Stomach (tissue), 9 donors: ENCODE results near the gene ARHGAP10. TPM values are rescaled to one million over a fixed set of nuclear protein-coding genes. Genes with fewer than 3 reads are reported as not detected.
A peak's percentile ranks its signal among the peaks of the same experiment; 100 is the strongest.

Experiments used
- DNase-seq, 2 donors: peaks; one replicate each; pipeline versions ENCODE4 v3.0.0 to v3.0.0-alpha.2; 2013 to 2019
- H3K27ac ChIP-seq, 5 donors: fragments of 200-600 bp in 4 of 5; sonication (generic) in 4 of 5; one replicate each; pipeline ENCODE4 v1.5.1; 2013 to 2019; ENCODE audit warnings: mild to moderate bottlenecking in 1 of 5, moderate library complexity in 1 of 5
- H3K27me3 ChIP-seq, 3 donors: fragments of 200-600 bp; sonication (generic); one replicate each; pipeline ENCODE4 v1.5.1; 2017 to 2019; ENCODE audit warnings: mixed run types in 1 of 3
- H3K36me3 ChIP-seq, 4 donors: fragments of 200-600 bp; sonication (generic); 1 replicate in 3 of 4; 2 replicates in 1 of 4; pipeline ENCODE4 v1.5.1; 2016 to 2019
- H3K4me1 ChIP-seq, 4 donors: fragments of 200-600 bp; sonication (generic); one replicate each; pipeline ENCODE4 v1.5.1; 2016 to 2019
- H3K4me3 ChIP-seq, 4 donors: fragments of 200-600 bp; sonication (generic) in 3 of 4; one replicate each; pipeline ENCODE4 v1.5.1; 2016 to 2019; ENCODE audit warnings: mild to moderate bottlenecking in 1 of 4
- H3K9me3 ChIP-seq, 4 donors: fragments of 200-600 bp; sonication (generic); one replicate each; pipeline ENCODE4 v1.5.1; 2016 to 2019
- CTCF ChIP-seq, 7 experiments: fragments of 450-650 bp in 4 of 7; fragments of 200-600 bp in 3 of 7; sonication (generic) in 3 of 7; IDR thresholded peaks; one replicate each; pipeline ENCODE4 v1.5.1; 2016 to 2019; ENCODE audit warnings: antibody characterized with exemption in 7 of 7, control low read depth in 2 of 7, mild to moderate bottlenecking in 1 of 7
- EP300 ChIP-seq: sonication (generic); formaldehyde crosslinking; IDR thresholded peaks from one replicate; pipeline ENCODE4 v1.6.1; 2017; ENCODE audit warnings: antibody characterized with exemption
- POLR2A ChIP-seq, 4 donors: fragments of 450-650 bp; IDR thresholded peaks; one replicate each; pipeline ENCODE4 v1.6.1; 2016; ENCODE audit warnings: antibody characterized with exemption in 4 of 4, control low read depth in 2 of 4, mild to moderate bottlenecking in 1 of 4, moderate library complexity in 1 of 4
- POLR2AphosphoS5 ChIP-seq, 3 donors: sonication (generic); formaldehyde crosslinking; IDR thresholded peaks; one replicate each; pipeline ENCODE4 v1.6.1; 2016; ENCODE audit warnings: antibody characterized with exemption in 3 of 3
- WGBS, 5 donors: extraction: QIAGEN DNeasy Blood & Tissue Kit in 3 of 5; methylation state at CpG; one replicate each; pipeline versions ENCODE4 v1.1.5 to v1.1.7; 2013 to 2018; 5-methylcytosine and 5-hydroxymethylcytosine counted together
- intact Hi-C: fragments of 100-400 bp; cut with DNase I; formaldehyde crosslinking; loops from one replicate; pipeline ENCODE4 v1.15.1; 2023; ENCODE audit warnings: low total_unique reads
- polyA plus RNA-seq, 3 donors: library from polyadenylated mRNA; stranded (reverse); fragments of 200-250 nt; gene quantifications; one replicate each; pipeline ENCODE4 v1.2.3, GENCODE V29; 2013
- total RNA-seq, 5 donors: library from RNA; depleted of rRNA; stranded (reverse); fragments of >200 nt; gene quantifications; one replicate each; pipeline versions ENCODE4 v1.1.0 to v1.2.3, GENCODE V29; 2014 to 2016
- donor health status: healthy with polysubstance abuse.
- donor health status: Bipolar disorder and iron deficiency.
- donor health status: healthy.

The ARHGAP10 gene
- total and polyA plus RNA-seq, 8 donors: 18.1 to 117 (median 43.9) TPM

GRCh38 chr4:147714575-147715401 lies 17.1 kb upstream of the ARHGAP10 start:
- peak in 1 of 3 donors; percentile 18 for TF ChIP-seq POLR2AphosphoS5 (IDR thresholded peaks at IDR 0.05)
- TF ChIP-seq POLR2A (IDR thresholded peaks at IDR 0.05): no peak
- H3K27ac ChIP-seq: no peak overlapping the region
- H3K36me3 ChIP-seq: no peaks in the 10 kb centered on the region
- no peak overlapping the region for H3K4me3 ChIP-seq
- intact Hi-C loops: loop anchor here (10.0 kb wide), 1 partner anchor 60 kb away; no protein-coding TSS in a partner anchor
- H3K4me1 ChIP-seq: peaks cover 0 to 11% (median 3%) of the 10 kb centered on the region in 4 donors
- no peak for DNase-seq
- 89 to 94% (median 92%) methylated on average over 8 of the region's 8 CpGs for whole genome bisulfite sequencing, 5 donors
- no peaks in the 10 kb centered on the region for H3K9me3 ChIP-seq
- H3K27me3 ChIP-seq: no peaks in the 10 kb centered on the region

GRCh38 chr4:147717878-147718277 lies 14.0 kb upstream of the ARHGAP10 start:
- no peak overlapping the region for H3K4me3 ChIP-seq
- no peaks in the 10 kb centered on the region for H3K36me3 ChIP-seq
- TF ChIP-seq EP300 (no peak), CTCF (IDR thresholded peaks at IDR 0.05) (no peak), POLR2AphosphoS5 (IDR thresholded peaks at IDR 0.05) (no peak), POLR2A (IDR thresholded peaks at IDR 0.05) (no peak)
- WGBS, 5 donors: 56 to 83% (median 72%) methylated on average over 1 of the region's 1 CpG
- H3K9me3 ChIP-seq: no peaks in the 10 kb centered on the region
- H3K4me1 ChIP-seq: peaks cover 0 to 14% (median 5%) of the 10 kb centered on the region in 4 donors
- DNase-seq: no peak
- no peak overlapping the region for H3K27ac ChIP-seq
- intact Hi-C loops: loop anchor here (10.0 kb wide), 1 partner anchor 57 kb away; no protein-coding TSS in a partner anchor
- no peaks in the 10 kb centered on the region for H3K27me3 ChIP-seq

- intact Hi-C loops: no loop called here
- peak; percentile 34 to 52 for DNase-seq
- H3K27me3 ChIP-seq: no peaks in the 10 kb centered on the region
- no peaks in the 10 kb centered on the region for H3K9me3 ChIP-seq
- no peak for TF ChIP-seq POLR2A (IDR thresholded peaks at IDR 0.05)
- 47 to 63% (median 60%) methylated on average over 5 of the region's 5 CpGs for WGBS, 5 donors
- peak overlapping the region in 2 of 5 donors; percentile 35 to 36 for H3K27ac ChIP-seq
- H3K4me3 ChIP-seq: no peak overlapping the region
- no peaks in the 10 kb centered on the region for H3K36me3 ChIP-seq
- peaks cover 0 to 17% (median 11%) of the 10 kb centered on the region in 4 donors for H3K4me1 ChIP-seq
These were observed 8.6 kb upstream of the ARHGAP10 start for GRCh38 chr4:147723326-147723725.

GRCh38 chr4:147724468-147725201 lies 7.3 kb upstream of the ARHGAP10 start:
- WGBS, 5 donors: 34 to 54% (median 45%) methylated on average over 13 of the region's 13 CpGs
- Histone ChIP-seq H3K4me1 (peaks cover 0 to 17% (median 11%) of the 10 kb centered on the region in 4 donors), H3K9me3 (no peaks in the 10 kb centered on the region), H3K27ac (peak overlapping the region in 4 of 5 donors; percentile 16 to 46 (median 40)), H3K36me3 (no peaks in the 10 kb centered on the region), H3K4me3 (no peak overlapping the region), H3K27me3 (no peaks in the 10 kb centered on the region)
- intact Hi-C loops: no loop called here
- TF ChIP-seq POLR2AphosphoS5 (IDR thresholded peaks at IDR 0.05): peak in 1 of 3 donors; percentile 57
- no peak for TF ChIP-seq CTCF (IDR thresholded peaks at IDR 0.05)
- TF ChIP-seq POLR2A (IDR thresholded peaks at IDR 0.05): no peak
- no peak for TF ChIP-seq EP300
- peak in 1 of 2 donors; percentile 40 for DNase-seq

GRCh38 chr4:147725673-147726072 lies 6.2 kb upstream of the ARHGAP10 start:
- Histone ChIP-seq H3K9me3 (no peaks in the 10 kb centered on the region), H3K27ac (no peak overlapping the region), H3K27me3 (no peaks in the 10 kb centered on the region), H3K4me3 (no peak overlapping the region), H3K36me3 (no peaks in the 10 kb centered on the region), H3K4me1 (peaks cover 0 to 17% (median 11%) of the 10 kb centered on the region in 4 donors)
- 80 to 91% (median 87%) methylated on average over 4 of the region's 4 CpGs for WGBS, 5 donors
- intact Hi-C loops: no loop called here
- TF ChIP-seq POLR2A (IDR thresholded peaks at IDR 0.05): no peak
- TF ChIP-seq EP300: no peak
- TF ChIP-seq CTCF (IDR thresholded peaks at IDR 0.05): no peak
- DNase-seq: no peak
